Measurements from ENCODE around the gene RPL7A.
"Not testable (repeated sequence)": the region's sequence is repeated elsewhere in the genome, so short reads cannot be mapped to it uniquely, and the experiment has no call there.

Gene RPL7A

GRCh38 chr9:133382507-133383141 lies 34.6 kb downstream of the RPL7A start:
- peaks cover 4% of the 10 kb centered on the region; the same call in 1 of the 2 replicates for H3K27me3 ChIP-seq (ENCODE audit: insufficient read depth, low read length)
- WGBS: 86% methylated on average over 4 of the region's 4 CpGs
- no peak overlapping the region for H3K9ac ChIP-seq (ENCODE audit: low read depth, low read length)

GRCh38 chr9:133383438-133383837 lies 35.4 kb downstream of the RPL7A start:
- no peaks in the 10 kb centered on the region for H3K36me3 ChIP-seq (ENCODE audit: insufficient read depth, low read length)
- WGBS: 94% methylated on average over 3 of the region's 3 CpGs
- H3K9ac ChIP-seq (ENCODE audit: low read depth, low read length): no peak overlapping the region
- no peaks in the 10 kb centered on the region; the same call in 1 of the 2 replicates for H3K27me3 ChIP-seq (ENCODE audit: insufficient read depth, low read length)
- no peak overlapping the region for H3K27ac ChIP-seq (ENCODE audit: low read depth, low read length)
- H3K4me3 ChIP-seq (ENCODE audit: low read length): no peak overlapping the region
- H3K9me3 ChIP-seq (ENCODE audit: insufficient read depth, low read depth, low read length): no peaks in the 10 kb centered on the region
- no peaks in the 10 kb centered on the region for H3K4me1 ChIP-seq (ENCODE audit: insufficient read depth, low read length)

More at GRCh38 chr9:133382507-133383141, 34.6 kb downstream of the RPL7A start:
- Histone ChIP-seq H3K36me3 (ENCODE audit: insufficient read depth, low read length) (no peaks in the 10 kb centered on the region), H3K9me3 (ENCODE audit: insufficient read depth, low read depth, low read length) (no peaks in the 10 kb centered on the region), H3K4me1 (ENCODE audit: insufficient read depth, low read length) (no peaks in the 10 kb centered on the region), H3K27ac (ENCODE audit: low read depth, low read length) (no peak overlapping the region), H3K4me3 (ENCODE audit: low read length) (no peak overlapping the region)

- Histone ChIP-seq H3K27ac (ENCODE audit: low read depth, low read length) (no peak overlapping the region), H3K4me1 (ENCODE audit: insufficient read depth, low read length) (no peaks in the 10 kb centered on the region), H3K4me3 (ENCODE audit: low read length) (no peak overlapping the region), H3K27me3 (ENCODE audit: insufficient read depth, low read length) (no peaks in the 10 kb centered on the region), H3K9ac (ENCODE audit: low read depth, low read length) (no peak overlapping the region), H3K9me3 (ENCODE audit: insufficient read depth, low read depth, low read length) (no peaks in the 10 kb centered on the region), H3K36me3 (ENCODE audit: insufficient read depth, low read length) (no peaks in the 10 kb centered on the region)
- WGBS: 94% methylated on average over 17 of the region's 17 CpGs
These were observed 36.8 kb downstream of the RPL7A start for GRCh38 chr9:133384736-133385321.

- H3K9me3 ChIP-seq (ENCODE audit: insufficient read depth, low read depth, low read length): no peaks in the 10 kb centered on the region
- WGBS: 90% methylated on average over 14 of the region's 14 CpGs
- H3K9ac ChIP-seq (ENCODE audit: low read depth, low read length): no peak overlapping the region
- H3K4me1 ChIP-seq (ENCODE audit: insufficient read depth, low read length): no peaks in the 10 kb centered on the region
- no peaks in the 10 kb centered on the region for H3K36me3 ChIP-seq (ENCODE audit: insufficient read depth, low read length)
- H3K4me3 ChIP-seq (ENCODE audit: low read length): no peak overlapping the region
- no peak overlapping the region for H3K27ac ChIP-seq (ENCODE audit: low read depth, low read length)
- H3K27me3 ChIP-seq (ENCODE audit: insufficient read depth, low read length): no peaks in the 10 kb centered on the region
These were observed 37.4 kb downstream of the RPL7A start for GRCh38 chr9:133385452-133385851.

- Histone ChIP-seq H3K4me3 (ENCODE audit: low read length) (no peak overlapping the region), H3K9me3 (ENCODE audit: insufficient read depth, low read depth, low read length) (no peaks in the 10 kb centered on the region), H3K4me1 (ENCODE audit: insufficient read depth, low read length) (no peaks in the 10 kb centered on the region), H3K9ac (ENCODE audit: low read depth, low read length) (no peak overlapping the region), H3K27ac (ENCODE audit: low read depth, low read length) (no peak overlapping the region), H3K27me3 (ENCODE audit: insufficient read depth, low read length) (no peaks in the 10 kb centered on the region), H3K36me3 (ENCODE audit: insufficient read depth, low read length) (no peaks in the 10 kb centered on the region)
- 95% methylated on average over 13 of the region's 13 CpGs for WGBS
These were observed 38.3 kb downstream of the RPL7A start for GRCh38 chr9:133386338-133386737.

- no peak overlapping the region for H3K27ac ChIP-seq (ENCODE audit: low read depth, low read length)
- H3K9me3 ChIP-seq (ENCODE audit: insufficient read depth, low read depth, low read length): no peaks in the 10 kb centered on the region
- H3K4me1 ChIP-seq (ENCODE audit: insufficient read depth, low read length): no peaks in the 10 kb centered on the region
- H3K36me3 ChIP-seq (ENCODE audit: insufficient read depth, low read length): no peaks in the 10 kb centered on the region
- no peak overlapping the region for H3K4me3 ChIP-seq (ENCODE audit: low read length)
- no peak overlapping the region for H3K9ac ChIP-seq (ENCODE audit: low read depth, low read length)
- H3K27me3 ChIP-seq (ENCODE audit: insufficient read depth, low read length): no peaks in the 10 kb centered on the region
- WGBS: 89% methylated on average over 9 of the region's 9 CpGs
These were observed 39.7 kb downstream of the RPL7A start for GRCh38 chr9:133387680-133388079.

- no peak overlapping the region for H3K9ac ChIP-seq (ENCODE audit: low read depth, low read length)
- H3K36me3 ChIP-seq (ENCODE audit: insufficient read depth, low read length): no peaks in the 10 kb centered on the region
- H3K27ac ChIP-seq (ENCODE audit: low read depth, low read length): no peak overlapping the region
- 92% methylated on average over 12 of the region's 12 CpGs for WGBS
- no peaks in the 10 kb centered on the region for H3K27me3 ChIP-seq (ENCODE audit: insufficient read depth, low read length)
- no peaks in the 10 kb centered on the region for H3K4me1 ChIP-seq (ENCODE audit: insufficient read depth, low read length)
- H3K4me3 ChIP-seq (ENCODE audit: low read length): no peak overlapping the region
- no peaks in the 10 kb centered on the region for H3K9me3 ChIP-seq (ENCODE audit: insufficient read depth, low read depth, low read length)
These were observed 41.1 kb downstream of the RPL7A start for GRCh38 chr9:133389025-133389557.

GRCh38 chr9:133389562-133389961 lies 41.5 kb downstream of the RPL7A start:
- WGBS: 88% methylated on average over 13 of the region's 13 CpGs
- H3K4me1 ChIP-seq (ENCODE audit: insufficient read depth, low read length): no peaks in the 10 kb centered on the region
- H3K9me3 ChIP-seq (ENCODE audit: insufficient read depth, low read depth, low read length): no peaks in the 10 kb centered on the region
- no peak overlapping the region for H3K4me3 ChIP-seq (ENCODE audit: low read length)
- no peak overlapping the region for H3K27ac ChIP-seq (ENCODE audit: low read depth, low read length)
- H3K9ac ChIP-seq (ENCODE audit: low read depth, low read length): no peak overlapping the region
- no peaks in the 10 kb centered on the region for H3K27me3 ChIP-seq (ENCODE audit: insufficient read depth, low read length)
- no peaks in the 10 kb centered on the region for H3K36me3 ChIP-seq (ENCODE audit: insufficient read depth, low read length)

GRCh38 chr9:133390713-133391112 lies 42.7 kb downstream of the RPL7A start:
- H3K9me3 ChIP-seq (ENCODE audit: insufficient read depth, low read depth, low read length): no peaks in the 10 kb centered on the region
- no peaks in the 10 kb centered on the region for H3K36me3 ChIP-seq (ENCODE audit: insufficient read depth, low read length)
- no peak overlapping the region for H3K9ac ChIP-seq (ENCODE audit: low read depth, low read length)
- no peaks in the 10 kb centered on the region for H3K4me1 ChIP-seq (ENCODE audit: insufficient read depth, low read length)
- H3K27me3 ChIP-seq (ENCODE audit: insufficient read depth, low read length): no peaks in the 10 kb centered on the region
- no peak overlapping the region for H3K4me3 ChIP-seq (ENCODE audit: low read length)
- 85% methylated on average over 7 of the region's 7 CpGs for WGBS
- H3K27ac ChIP-seq (ENCODE audit: low read depth, low read length): no peak overlapping the region

- not testable (repeated sequence) for H3K4me3 ChIP-seq (ENCODE audit: low read length); H3K27me3 ChIP-seq (ENCODE audit: insufficient read depth, low read length); H3K27ac ChIP-seq (ENCODE audit: low read depth, low read length); H3K4me1 ChIP-seq (ENCODE audit: insufficient read depth, low read length); H3K36me3 ChIP-seq (ENCODE audit: insufficient read depth, low read length); H3K9ac ChIP-seq (ENCODE audit: low read depth, low read length); H3K9me3 ChIP-seq (ENCODE audit: insufficient read depth, low read depth, low read length)
- WGBS: 20% methylated on average over 1 of the region's 4 CpGs
These were observed 43.4 kb downstream of the RPL7A start for GRCh38 chr9:133391449-133391848.

GRCh38 chr9:133392308-133392707 lies 44.3 kb downstream of the RPL7A start:
- not testable (repeated sequence) for H3K9me3 ChIP-seq (ENCODE audit: insufficient read depth, low read depth, low read length); H3K4me3 ChIP-seq (ENCODE audit: low read length); H3K27me3 ChIP-seq (ENCODE audit: insufficient read depth, low read length); H3K27ac ChIP-seq (ENCODE audit: low read depth, low read length); H3K4me1 ChIP-seq (ENCODE audit: insufficient read depth, low read length); H3K9ac ChIP-seq (ENCODE audit: low read depth, low read length); H3K36me3 ChIP-seq (ENCODE audit: insufficient read depth, low read length)
- WGBS: 93% methylated on average over 3 of the region's 3 CpGs
